GM21786 (cell line): ENCODE data around the gene CNTN4.
"Not testable (repeated sequence)": the region's sequence is repeated elsewhere in the genome, so short reads cannot be mapped to it uniquely, and the experiment has no call there.

Experiments
- ATAC-seq: cut with Tn5 transposase; IDR thresholded peaks from one replicate; pipeline ENCODE4 v1.9.1; 2021; ENCODE audit not compliant: unreplicated experiment

Gene CNTN4

GRCh38 chr3:2774481-2775249 lies 676.0 kb downstream of the CNTN4 start:
- ATAC-seq: no peak

- ATAC-seq: no peak
Observed at GRCh38 chr3:2783261-2783660, 684.6 kb downstream of the CNTN4 start.

DNA sequence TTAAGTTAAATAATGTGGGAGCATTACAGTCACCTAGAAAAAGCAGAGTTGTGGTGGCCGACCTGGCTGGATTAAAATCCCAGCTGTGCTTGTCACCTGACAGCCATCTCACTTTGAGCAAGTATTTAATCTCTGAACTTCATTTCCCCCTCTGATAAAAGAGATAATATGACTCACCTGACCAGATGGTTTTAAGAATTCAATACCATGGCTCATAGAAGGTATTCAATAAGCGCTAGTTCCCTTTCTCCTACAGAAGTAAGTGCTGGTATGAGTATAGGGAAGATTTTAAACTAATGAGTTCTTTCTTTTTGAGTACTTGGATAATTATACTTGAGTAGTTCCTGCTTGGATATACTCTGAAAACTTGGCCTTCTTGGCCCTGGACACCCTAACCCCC lies 686.0 kb downstream of the CNTN4 start:
- ATAC-seq: no peak

DNA sequence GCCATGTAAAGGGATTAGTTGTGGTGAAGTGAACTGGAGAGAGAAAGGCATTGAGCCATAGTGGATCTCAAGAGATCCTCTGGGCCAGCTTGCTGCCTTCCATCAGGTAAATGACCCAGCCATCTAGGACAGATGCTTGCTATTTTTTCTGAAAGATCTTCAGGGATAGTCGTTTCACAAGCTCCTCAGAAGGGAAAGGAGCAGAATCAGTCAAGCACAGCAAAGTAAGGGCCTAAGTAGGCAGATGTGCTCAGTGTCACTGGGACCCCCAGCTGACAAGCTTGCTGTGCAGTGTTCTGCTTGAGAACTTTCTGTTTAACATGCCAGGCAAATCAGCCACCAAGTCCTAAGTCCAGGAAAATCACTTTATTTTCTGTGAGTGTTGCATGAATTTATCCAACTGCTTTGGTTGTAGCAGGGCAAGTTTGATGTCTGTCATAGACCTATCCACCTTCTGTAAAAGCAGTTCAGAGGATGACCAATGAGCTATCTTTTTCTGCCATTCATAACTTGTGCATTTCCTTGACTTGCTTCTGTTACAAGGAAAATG lies 691.7 kb downstream of the CNTN4 start:
- ATAC-seq: no peak

DNA sequence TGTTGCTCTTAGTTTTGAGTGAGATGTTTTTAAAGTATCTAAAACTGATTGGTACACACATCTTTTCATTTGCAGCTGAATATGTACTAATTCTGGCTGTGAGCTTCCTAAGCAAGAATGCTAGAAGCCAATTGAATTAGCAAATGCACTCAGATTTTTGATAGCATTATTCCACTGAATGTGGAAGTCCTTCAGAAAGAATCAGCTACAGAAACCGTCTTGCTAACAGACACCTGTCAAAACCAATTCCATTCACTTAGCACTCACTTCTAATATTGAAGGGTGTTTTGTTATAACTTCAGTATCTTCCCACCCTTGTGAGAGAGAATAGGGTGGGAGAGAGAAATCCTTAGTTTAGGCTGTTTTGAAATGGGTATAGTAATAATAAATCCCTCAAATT lies 693.8 kb downstream of the CNTN4 start:
- ATAC-seq: no peak

DNA sequence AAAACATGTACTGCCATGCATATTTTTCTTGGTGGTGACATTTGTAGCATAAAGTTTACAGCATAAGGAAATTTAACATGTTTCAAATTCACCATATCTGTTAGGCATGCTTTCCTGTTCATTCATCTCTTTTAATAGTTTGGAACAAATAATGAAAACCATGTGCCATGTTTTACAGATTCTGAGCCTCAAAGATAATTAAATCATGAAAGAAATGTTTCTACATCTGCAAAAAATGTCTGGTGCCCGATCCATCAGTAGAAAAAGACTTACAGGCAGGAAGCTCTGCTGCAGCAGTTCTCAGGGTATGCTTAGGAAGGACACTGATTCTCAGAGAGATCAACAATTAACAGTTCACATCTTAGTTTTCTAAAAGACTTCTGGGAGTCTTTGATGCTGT lies 695.3 kb downstream of the CNTN4 start:
- no peak for ATAC-seq

DNA sequence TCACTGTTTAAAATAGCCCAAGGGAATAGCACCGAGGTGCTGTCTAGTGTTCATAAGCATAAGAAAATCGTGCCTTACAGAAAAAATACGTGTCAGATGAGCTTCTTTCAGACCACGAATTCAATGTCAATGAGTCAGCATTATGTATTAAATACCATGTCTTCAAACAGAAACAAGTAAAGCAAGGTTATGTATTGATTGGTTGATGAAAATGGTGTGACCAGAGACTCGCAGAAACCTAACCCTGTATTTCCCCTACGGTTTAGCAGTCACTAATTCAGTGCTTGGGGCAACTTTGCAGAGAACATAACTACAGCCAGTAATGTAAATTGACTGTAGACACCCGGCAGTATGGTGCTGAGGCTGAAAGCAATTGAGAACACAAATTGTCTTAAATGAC lies 703.8 kb downstream of the CNTN4 start:
- ATAC-seq: no peak

- ATAC-seq: no peak
Observed at GRCh38 chr3:2807514-2807913, 708.8 kb downstream of the CNTN4 start.

DNA sequence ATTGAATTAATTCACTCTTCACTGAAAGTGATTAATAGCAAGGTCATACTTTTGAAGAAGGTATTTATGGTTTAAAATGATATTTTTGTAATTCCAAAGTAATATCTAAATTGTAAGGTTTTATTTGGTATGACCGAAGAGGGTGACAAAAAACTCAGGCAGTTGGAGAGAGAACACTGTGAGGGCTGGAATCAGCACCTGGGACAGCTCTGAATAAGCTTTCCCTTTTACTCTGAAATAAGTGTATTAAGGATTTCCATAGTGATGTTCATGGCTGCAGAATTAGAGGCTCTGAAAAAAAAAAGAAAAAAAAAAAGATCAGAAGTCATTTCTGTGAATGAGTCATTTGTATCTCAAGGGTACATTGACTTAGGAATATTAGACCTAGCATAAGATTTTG lies 712.1 kb downstream of the CNTN4 start:
- no peak for ATAC-seq

GRCh38 chr3:2819571-2819970 lies 720.9 kb downstream of the CNTN4 start:
- ATAC-seq: no peak

GRCh38 chr3:2820982-2821381 lies 722.3 kb downstream of the CNTN4 start:
- not testable (repeated sequence) for ATAC-seq

DNA sequence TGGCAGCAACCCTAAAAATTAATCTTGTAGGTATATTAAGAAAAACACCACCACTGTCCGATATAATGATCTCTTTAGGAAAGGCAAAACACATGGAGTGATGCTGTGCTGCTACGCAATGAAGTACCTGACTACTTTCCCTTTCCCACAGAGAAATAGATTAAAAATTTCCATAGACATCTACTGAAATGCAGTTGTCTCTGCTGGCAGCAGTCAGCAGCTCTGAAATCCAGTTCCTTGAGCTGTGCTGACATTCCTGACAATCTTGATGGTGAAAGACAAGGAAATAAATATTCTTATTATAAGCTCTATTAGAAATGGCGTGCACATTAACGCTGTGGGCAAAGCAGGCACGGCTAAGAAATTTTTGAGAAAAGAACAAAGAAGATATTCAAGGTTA lies 723.9 kb downstream of the CNTN4 start:
- ATAC-seq: no peak

DNA sequence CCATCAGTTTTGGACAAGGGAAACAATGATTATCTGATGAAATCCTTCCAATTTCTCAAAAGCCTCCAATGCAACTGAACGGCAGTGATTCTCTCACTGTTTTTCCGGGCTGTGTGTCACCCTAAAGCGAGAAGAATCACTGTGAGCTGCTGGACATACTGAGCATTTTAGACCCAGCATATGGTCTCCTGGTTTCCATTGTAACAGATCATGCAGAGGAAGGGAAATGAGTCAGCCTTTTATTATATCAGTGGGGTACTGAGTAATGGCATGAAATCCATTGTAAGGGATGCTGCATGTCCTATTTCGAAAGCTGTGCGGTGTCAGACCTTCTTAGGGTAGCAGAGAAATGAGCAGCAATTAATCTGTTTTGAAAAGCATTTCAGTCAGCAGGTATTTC lies 724.4 kb downstream of the CNTN4 start:
- ATAC-seq: no peak

DNA sequence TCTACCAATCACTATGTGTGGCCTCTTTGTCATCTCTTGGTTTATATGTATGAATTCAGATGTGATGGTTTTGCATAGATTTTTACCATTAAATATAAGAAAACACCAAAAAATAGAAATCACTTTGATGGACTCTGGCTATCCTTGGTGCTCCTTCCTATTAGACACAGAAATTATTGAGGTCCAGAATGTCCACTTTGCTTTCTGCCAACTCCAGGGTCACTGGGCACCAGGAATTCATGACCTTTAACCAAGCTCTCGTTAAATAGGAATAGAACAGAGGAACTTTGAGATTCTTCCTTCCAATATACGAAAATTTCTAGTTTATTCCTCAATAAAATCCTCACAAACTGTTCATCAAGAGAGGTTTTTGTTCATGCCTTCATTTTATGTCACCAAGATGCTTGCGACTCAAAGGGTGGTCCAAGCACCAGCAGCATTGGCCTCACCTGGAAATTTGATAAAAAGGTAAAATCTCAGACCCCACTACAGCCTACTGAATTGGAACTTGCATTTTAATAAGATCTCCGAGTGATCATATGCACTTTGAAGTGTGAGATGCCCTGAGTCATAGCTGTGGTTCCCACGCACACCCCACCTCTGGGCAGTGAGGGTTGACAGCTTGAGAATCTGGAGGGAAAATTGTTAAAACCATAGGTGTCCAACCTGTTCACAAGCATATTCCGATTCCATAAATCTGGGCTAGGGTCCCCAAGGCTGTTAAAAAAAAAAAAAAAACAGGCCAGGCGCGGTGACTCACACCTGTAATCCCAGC lies 725.0 kb downstream of the CNTN4 start:
- no peak for ATAC-seq

DNA sequence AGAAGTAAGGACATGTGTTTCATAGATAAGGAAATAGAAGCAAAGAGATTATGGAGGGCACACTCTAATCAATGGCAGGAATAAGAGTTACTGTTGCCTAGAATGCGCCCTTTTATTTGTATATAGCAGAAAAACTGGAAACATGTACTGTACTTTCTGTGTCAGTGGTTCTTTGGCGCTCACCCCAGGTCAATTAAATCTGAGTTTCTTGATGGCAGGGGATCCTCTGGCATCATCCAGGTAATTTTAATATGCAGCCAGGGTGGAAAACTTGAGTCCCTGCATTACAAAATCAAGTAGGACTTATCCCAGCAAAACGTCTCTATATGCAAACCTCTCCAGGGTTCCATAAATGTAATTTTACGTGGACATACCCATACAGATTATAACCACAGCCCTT lies 727.4 kb downstream of the CNTN4 start:
- no peak for ATAC-seq

GRCh38 chr3:2826453-2826852 lies 727.8 kb downstream of the CNTN4 start:
- ATAC-seq: no peak

DNA sequence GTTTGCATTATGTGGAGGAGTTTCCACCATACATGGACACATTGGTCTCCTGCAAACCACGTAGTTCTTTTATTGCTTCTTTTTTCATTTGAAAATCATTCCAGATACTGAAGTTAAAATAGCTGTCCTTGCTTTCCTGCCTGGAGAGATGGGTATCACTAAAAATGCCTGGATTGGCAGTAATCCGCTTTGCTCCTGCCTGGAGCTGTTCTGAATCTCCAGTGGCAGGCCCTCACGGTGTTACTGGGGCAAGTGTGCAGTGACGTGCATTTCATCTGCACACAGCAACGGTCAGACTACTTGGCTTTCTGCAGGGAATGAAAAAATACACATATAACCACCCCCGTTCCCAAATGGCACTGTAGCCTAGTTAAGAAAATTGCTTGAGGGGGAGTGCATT lies 738.6 kb downstream of the CNTN4 start:
- no peak for ATAC-seq

DNA sequence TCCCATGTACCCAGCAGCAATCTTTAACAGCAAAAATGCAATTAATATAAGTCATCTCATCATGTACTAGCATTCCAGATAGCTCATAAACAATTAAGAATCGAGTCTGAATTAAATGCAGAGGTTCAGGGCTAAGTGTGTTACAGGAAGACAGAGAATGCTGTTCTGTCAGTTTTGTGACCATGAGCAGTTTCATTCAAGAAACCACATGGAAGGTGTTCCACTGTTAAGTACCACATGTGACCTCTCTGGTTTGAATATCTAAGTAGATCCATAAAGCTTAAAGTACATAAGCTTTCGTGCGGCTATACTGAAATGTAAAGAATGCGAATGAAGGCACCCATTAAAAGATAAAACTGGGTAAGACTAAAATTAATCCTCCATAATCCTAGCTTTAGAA lies 739.2 kb downstream of the CNTN4 start:
- no peak for ATAC-seq

DNA sequence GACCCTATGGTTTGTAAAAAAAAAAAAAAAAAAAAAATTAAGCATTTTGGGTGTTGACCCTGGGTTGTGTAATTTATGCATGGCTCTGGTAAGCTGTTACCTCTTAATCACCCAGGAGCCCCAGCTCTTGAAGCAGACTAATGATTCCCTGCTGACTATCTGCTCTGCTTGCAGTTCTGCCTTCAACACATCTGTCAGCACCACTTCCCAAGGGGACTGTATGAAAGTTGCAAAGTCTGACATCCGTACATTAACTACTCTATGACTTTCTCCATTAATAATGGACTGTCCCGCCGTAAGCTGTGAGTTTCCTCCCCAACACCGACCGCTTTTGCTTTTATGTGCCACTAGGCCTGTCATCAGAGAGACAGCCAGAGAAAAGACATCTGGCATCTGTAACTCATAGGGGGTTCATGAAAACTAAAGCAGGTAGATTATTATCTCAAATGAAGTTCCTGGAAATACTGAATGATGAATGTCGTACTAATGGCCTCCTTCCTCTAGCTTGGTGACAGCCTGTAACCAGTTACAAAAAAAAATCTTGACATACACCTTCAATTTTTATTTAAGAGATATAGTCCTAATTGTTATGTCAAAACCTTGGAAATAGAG lies 740.0 kb downstream of the CNTN4 start:
- no peak for ATAC-seq

DNA sequence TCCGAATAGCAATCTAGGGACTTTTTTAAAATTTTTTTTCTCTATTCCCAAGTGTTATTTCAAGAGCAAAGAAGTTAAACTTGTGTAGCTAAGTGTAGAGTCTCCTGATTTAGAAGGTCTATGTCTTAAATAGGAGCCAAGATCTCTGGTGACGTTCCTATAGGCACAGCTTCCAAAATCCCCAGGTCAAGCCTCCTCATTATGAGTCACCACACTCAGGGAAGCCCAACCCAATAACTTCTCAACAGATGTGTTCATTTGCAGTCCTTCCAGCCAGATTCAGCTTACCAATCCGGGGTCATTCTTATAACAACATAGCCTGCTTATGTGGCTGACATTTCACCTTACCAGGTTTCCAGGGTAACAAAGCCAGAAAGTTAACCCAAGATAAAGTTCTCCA lies 741.2 kb downstream of the CNTN4 start:
- ATAC-seq: no peak

DNA sequence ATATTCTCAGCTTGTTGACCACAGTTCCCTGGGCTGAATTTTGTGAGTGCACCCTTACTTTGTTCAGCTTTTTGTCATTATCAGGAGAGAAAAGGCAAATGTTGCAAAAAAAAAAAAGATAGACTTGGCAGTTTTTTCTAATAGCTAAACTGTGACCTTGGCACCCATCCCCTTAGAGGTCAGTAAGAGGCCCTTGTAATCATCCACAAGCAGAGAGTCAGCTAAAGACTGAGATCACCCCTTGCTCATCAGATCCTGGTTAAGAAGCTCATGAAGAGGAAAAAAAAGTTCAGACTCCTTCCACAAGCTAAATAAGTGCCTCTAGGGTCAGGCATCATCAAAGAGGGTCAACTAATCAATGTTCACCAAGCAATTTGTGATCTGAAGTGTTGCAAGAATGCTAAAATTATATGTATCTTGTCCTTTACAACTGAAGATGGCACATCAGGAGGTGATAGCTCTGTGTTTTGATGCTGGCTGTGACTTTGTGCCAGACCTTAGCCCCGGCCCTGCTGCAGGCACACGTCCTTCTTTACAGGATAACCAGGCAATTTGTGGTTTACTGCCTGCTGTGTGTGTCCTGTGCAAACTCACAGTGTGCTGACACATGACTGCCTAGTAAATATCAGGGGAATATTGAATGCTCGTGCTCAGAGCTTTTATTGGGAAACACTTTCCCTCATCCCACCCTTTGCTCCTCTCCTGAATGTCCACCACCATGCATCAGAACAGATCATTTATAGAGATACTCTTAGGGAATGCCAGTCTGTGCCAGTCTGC lies 748.6 kb downstream of the CNTN4 start:
- ATAC-seq: no peak
